Peyer's patch (tissue), 4 donors: ENCODE results near the gene MIDN. TPM values are rescaled to one million over a fixed set of nuclear protein-coding genes. Genes with fewer than 3 reads are reported as not detected.
A peak's percentile ranks its signal among the peaks of the same experiment; 100 is the strongest.

Experiments
- DNase-seq, 3 donors: peaks; one replicate each; pipeline ENCODE4 v3.0.0-alpha.2; 2017 to 2019
- H3K27ac ChIP-seq, 4 donors: fragments of 200-600 bp; sonication (generic); one replicate each; pipeline ENCODE4 v1.5.1; 2016 to 2019
- H3K27me3 ChIP-seq, 2 donors: fragments of 200-600 bp; sonication (generic); one replicate each; pipeline ENCODE4 v1.5.1; 2019
- H3K36me3 ChIP-seq, 3 donors: fragments of 200-600 bp; sonication (generic); one replicate each; pipeline ENCODE4 v1.5.1; 2016 to 2019
- H3K4me1 ChIP-seq, 4 donors: fragments of 200-600 bp; sonication (generic); one replicate each; pipeline ENCODE4 v1.5.1; 2016 to 2019
- H3K4me3 ChIP-seq, 4 donors: fragments of 200-600 bp; sonication (generic); 1 replicate in 3 of 4; 2 replicates in 1 of 4; pipeline ENCODE4 v1.5.1; 2016 to 2019; ENCODE audit warnings: mild to moderate bottlenecking in 1 of 4
- H3K9me3 ChIP-seq, 4 donors: fragments of 200-600 bp; sonication (generic); one replicate each; pipeline ENCODE4 v1.5.1; 2016 to 2019; ENCODE audit warnings: mild to moderate bottlenecking in 1 of 4
- POLR2A ChIP-seq, 2 donors: fragments of 450-650 bp; IDR thresholded peaks; one replicate each; pipeline ENCODE4 v1.5.1; 2017; ENCODE audit warnings: antibody characterized with exemption in 2 of 2, mild to moderate bottlenecking in 2 of 2, moderate library complexity in 2 of 2
- total RNA-seq, 4 donors: library from RNA; depleted of rRNA; stranded (reverse); fragments of >200 nt; gene quantifications; one replicate each; pipeline ENCODE4 v1.1.0, GENCODE V29; 2016
- TF ChIP-seq, protein P1 (sequence below), 6 experiments: fragments of 450-650 bp in 4 of 6; fragments of 200-600 bp in 2 of 6; sonication (generic) in 1 of 6; IDR thresholded peaks; one replicate each; pipeline ENCODE4 v1.5.1; 2017 to 2019; ENCODE audit warnings: antibody characterized with exemption in 6 of 6, mild to moderate bottlenecking in 3 of 6, moderate library complexity in 1 of 6

The MIDN gene
- total RNA-seq, 4 donors from 2014 or later: 34.7 to 205 (median 98.9) TPM

DNA sequence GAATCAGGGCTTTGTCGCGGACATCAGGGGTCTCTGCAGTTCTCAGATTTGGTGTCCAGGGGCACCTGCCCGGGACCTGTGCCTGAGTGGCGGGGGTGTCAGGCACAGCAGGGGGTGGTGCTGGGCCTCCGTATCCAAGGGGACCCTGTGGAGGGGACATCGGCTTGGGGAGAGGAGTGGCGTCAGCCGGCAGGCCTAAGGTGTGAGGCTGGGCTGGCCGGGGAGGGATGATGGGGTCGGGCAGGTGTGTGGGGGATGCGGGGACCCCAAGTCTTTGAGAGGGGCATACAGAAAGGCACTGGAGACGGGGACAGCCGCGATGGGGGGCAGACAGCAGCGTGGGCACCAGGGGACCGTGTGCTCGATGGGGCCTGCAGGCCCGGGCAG, 39.8 kb downstream of the MIDN start:
- DNase-seq: no peak
- TF ChIP-seq POLR2A (IDR thresholded peaks at IDR 0.05): no peak
- H3K27ac ChIP-seq: peak overlapping the region in 1 of 4 donors; percentile 96
- H3K4me3 ChIP-seq: peak overlapping the region in 2 of 4 donors; percentile 58 to 66
- peaks cover 0 to 18% of the 10 kb centered on the region in 2 donors for H3K27me3 ChIP-seq
- no peaks in the 10 kb centered on the region for H3K9me3 ChIP-seq
- H3K4me1 ChIP-seq: peaks cover 3 to 70% (median 8%) of the 10 kb centered on the region in 4 donors
- H3K36me3 ChIP-seq: no peaks in the 10 kb centered on the region

GRCh38 chr19:1288833-1289685, 40.7 kb downstream of the MIDN start:
- H3K27ac ChIP-seq: no peak overlapping the region
- no peaks in the 10 kb centered on the region for H3K9me3 ChIP-seq
- TF ChIP-seq POLR2A (IDR thresholded peaks at IDR 0.05): no peak
- TF ChIP-seq, protein P1, sequence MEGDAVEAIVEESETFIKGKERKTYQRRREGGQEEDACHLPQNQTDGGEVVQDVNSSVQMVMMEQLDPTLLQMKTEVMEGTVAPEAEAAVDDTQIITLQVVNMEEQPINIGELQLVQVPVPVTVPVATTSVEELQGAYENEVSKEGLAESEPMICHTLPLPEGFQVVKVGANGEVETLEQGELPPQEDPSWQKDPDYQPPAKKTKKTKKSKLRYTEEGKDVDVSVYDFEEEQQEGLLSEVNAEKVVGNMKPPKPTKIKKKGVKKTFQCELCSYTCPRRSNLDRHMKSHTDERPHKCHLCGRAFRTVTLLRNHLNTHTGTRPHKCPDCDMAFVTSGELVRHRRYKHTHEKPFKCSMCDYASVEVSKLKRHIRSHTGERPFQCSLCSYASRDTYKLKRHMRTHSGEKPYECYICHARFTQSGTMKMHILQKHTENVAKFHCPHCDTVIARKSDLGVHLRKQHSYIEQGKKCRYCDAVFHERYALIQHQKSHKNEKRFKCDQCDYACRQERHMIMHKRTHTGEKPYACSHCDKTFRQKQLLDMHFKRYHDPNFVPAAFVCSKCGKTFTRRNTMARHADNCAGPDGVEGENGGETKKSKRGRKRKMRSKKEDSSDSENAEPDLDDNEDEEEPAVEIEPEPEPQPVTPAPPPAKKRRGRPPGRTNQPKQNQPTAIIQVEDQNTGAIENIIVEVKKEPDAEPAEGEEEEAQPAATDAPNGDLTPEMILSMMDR (IDR thresholded peaks at IDR 0.05): no peak
- DNase-seq: no peak
- peaks cover 0 to 18% of the 10 kb centered on the region in 2 donors for H3K27me3 ChIP-seq
- H3K4me1 ChIP-seq: peaks cover 3 to 65% (median 8%) of the 10 kb centered on the region in 4 donors
- no peak overlapping the region for H3K4me3 ChIP-seq
- H3K36me3 ChIP-seq: no peaks in the 10 kb centered on the region

GRCh38 chr19:1289686-1290025, 41.3 kb downstream of the MIDN start:
- Histone ChIP-seq H3K4me3 (no peak overlapping the region), H3K27me3 (peaks cover 0 to 17% of the 10 kb centered on the region in 2 donors), H3K4me1 (peaks cover 3 to 63% (median 8%) of the 10 kb centered on the region in 4 donors), H3K36me3 (no peaks in the 10 kb centered on the region), H3K27ac (no peak overlapping the region), H3K9me3 (no peaks in the 10 kb centered on the region)
- DNase-seq: no peak
- TF ChIP-seq, protein P1 (IDR thresholded peaks at IDR 0.05): no peak
- no peak for TF ChIP-seq POLR2A (IDR thresholded peaks at IDR 0.05)

- DNase-seq: no peak
- H3K27ac ChIP-seq: peak overlapping the region in 3 of 4 donors; percentile 50 to 81 (median 59)
- no peaks in the 10 kb centered on the region for H3K36me3 ChIP-seq
- no peak for TF ChIP-seq POLR2A (IDR thresholded peaks at IDR 0.05)
- TF ChIP-seq, protein P1 (IDR thresholded peaks at IDR 0.05): no peak
- H3K4me1 ChIP-seq: peaks cover 3 to 63% (median 10%) of the 10 kb centered on the region in 4 donors
- peaks cover 0 to 13% of the 10 kb centered on the region in 2 donors for H3K27me3 ChIP-seq
- peak overlapping the region in 2 of 4 donors; percentile 32 to 44 for H3K4me3 ChIP-seq
- no peaks in the 10 kb centered on the region for H3K9me3 ChIP-seq
Observed at GRCh38 chr19:1290196-1290702, 41.9 kb downstream of the MIDN start.

DNA sequence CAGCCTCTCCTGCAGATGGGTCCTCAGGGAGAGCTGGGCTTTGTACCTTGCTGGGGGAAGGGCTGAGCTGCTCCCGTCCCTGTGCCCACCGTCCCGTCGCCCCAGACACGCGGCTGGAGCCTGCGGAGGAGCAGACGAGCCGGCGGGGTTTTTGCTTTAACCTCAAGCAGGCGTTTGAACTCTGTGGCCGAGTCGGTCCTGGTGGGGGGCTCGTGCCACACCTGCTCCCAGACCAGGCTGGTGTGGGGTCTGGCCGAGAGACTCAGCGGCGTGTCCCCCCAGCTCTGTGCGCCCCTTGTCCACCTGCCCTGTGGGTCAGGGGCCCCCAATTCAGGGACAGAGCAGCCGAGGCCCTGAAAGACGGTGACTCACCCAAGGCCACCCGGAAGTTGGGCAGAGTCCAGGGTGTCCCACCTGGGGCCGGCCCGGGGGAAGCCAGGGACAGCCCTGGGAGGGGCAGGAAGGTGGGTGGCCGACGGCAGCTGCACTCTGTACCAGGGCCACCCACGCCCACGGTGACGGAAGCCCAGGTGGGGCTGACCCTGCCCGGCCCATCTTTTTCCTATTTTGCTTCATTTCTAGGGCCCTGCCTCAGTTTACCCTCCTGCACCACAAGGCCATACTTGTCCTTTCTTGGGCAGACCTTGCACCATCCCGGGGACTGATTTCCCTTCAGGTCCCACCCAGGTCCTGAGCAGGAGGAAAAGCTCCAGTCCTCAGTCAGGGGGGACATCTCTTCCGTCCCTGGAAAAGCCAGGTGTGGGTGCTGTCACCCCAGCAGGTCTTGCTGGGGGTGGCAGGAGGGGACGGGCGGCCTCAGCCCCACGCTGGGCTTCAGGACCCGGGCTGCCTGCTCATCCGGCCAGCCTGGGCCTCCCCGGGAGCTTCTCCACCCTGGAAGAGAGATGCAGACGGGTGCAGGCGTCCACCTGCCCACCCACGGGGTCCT, 42.6 kb downstream of the MIDN start:
- H3K4me3 ChIP-seq: peak overlapping the region in 2 of 4 donors; percentile 32 to 44
- no peaks in the 10 kb centered on the region for H3K9me3 ChIP-seq
- H3K4me1 ChIP-seq: peaks cover 3 to 66% (median 14%) of the 10 kb centered on the region in 4 donors
- TF ChIP-seq POLR2A (IDR thresholded peaks at IDR 0.05): peak in 1 of 2 donors; percentile 23
- TF ChIP-seq, protein P1 (IDR thresholded peaks at IDR 0.05): no peak
- peaks cover 0 to 18% of the 10 kb centered on the region in 2 donors for H3K27me3 ChIP-seq
- H3K27ac ChIP-seq: peak overlapping the region in 3 of 4 donors; percentile 50 to 81 (median 59)
- peaks cover 0 to 7% (median 0%) of the 10 kb centered on the region in 3 donors for H3K36me3 ChIP-seq
- peak in 2 of 3 donors; percentile 87 to 88 for DNase-seq
